ENCODE data around the gene SLC46A2. TPM values are rescaled to one million over a fixed set of nuclear protein-coding genes. Genes with fewer than 3 reads are reported as not detected.

SLC46A2 gene
- total RNA-seq, 1 donor from 2014 or later = not detected

GRCh38 chr9:112839331-112839730 is 51.3 kb downstream of the SLC46A2 start:
- Histone ChIP-seq H3K36me3 (no peaks in the 10 kb centered on the region), H3K4me1 (no peaks in the 10 kb centered on the region), H3K9me3 (no peaks in the 10 kb centered on the region), H3K27me3 (no peaks in the 10 kb centered on the region), H3K27ac (no peak overlapping the region), H3K4me3 (no peak overlapping the region)
- no peak for TF ChIP-seq CTCF (IDR thresholded peaks at IDR 0.05)
- no peak for TF ChIP-seq POLR2AphosphoS5 (IDR thresholded peaks at IDR 0.05; ENCODE audit: insufficient read depth in 1 of 2, low read depth in 1 of 2)
- no peak for TF ChIP-seq POLR2A (IDR thresholded peaks at IDR 0.05)
- intact Hi-C loops (cut with DNase I) = no loop called here
- no peak for DNase-seq (ENCODE audit: extremely low spot score in 2 of 2)

GRCh38 chr9:112838342-112838741 is 52.3 kb downstream of the SLC46A2 start:
- TF ChIP-seq POLR2A (IDR thresholded peaks at IDR 0.05) (no peak), CTCF (IDR thresholded peaks at IDR 0.05) (no peak), POLR2AphosphoS5 (IDR thresholded peaks at IDR 0.05; ENCODE audit: insufficient read depth in 1 of 2, low read depth in 1 of 2) (no peak)
- H3K27me3 ChIP-seq = no peaks in the 10 kb centered on the region
- no peak overlapping the region for H3K4me3 ChIP-seq
- H3K36me3 ChIP-seq = no peaks in the 10 kb centered on the region
- intact Hi-C loops (cut with DNase I) = no loop called here
- H3K4me1 ChIP-seq = no peaks in the 10 kb centered on the region
- H3K9me3 ChIP-seq = no peaks in the 10 kb centered on the region
- DNase-seq (ENCODE audit: extremely low spot score in 2 of 2) = no peak
- H3K27ac ChIP-seq = no peak overlapping the region

GRCh38 chr9:112836394-112836793 is 54.3 kb downstream of the SLC46A2 start:
- no peak for TF ChIP-seq CTCF (IDR thresholded peaks at IDR 0.05)
- TF ChIP-seq POLR2A (IDR thresholded peaks at IDR 0.05) = no peak
- TF ChIP-seq POLR2AphosphoS5 (IDR thresholded peaks at IDR 0.05; ENCODE audit: insufficient read depth in 1 of 2, low read depth in 1 of 2) = no peak
- Histone ChIP-seq H3K27ac (no peak overlapping the region), H3K36me3 (no peaks in the 10 kb centered on the region)

GRCh38 chr9:112833081-112833480 is 57.6 kb downstream of the SLC46A2 start:
- H3K4me3 ChIP-seq = no peak overlapping the region
- H3K27ac ChIP-seq = no peak overlapping the region
- TF ChIP-seq POLR2AphosphoS5 (IDR thresholded peaks at IDR 0.05; ENCODE audit: insufficient read depth in 1 of 2, low read depth in 1 of 2) = no peak
- TF ChIP-seq POLR2A (IDR thresholded peaks at IDR 0.05) = no peak
- no peaks in the 10 kb centered on the region for H3K36me3 ChIP-seq
- no peaks in the 10 kb centered on the region for H3K27me3 ChIP-seq
- no peak for DNase-seq (ENCODE audit: extremely low spot score in 2 of 2)
- intact Hi-C loops (cut with DNase I) = loop anchor here (5.0 kb wide), 1 partner anchor 1241 kb away; no protein-coding TSS in a partner anchor
- peaks cover 18% of the 10 kb centered on the region for H3K4me1 ChIP-seq
- no peaks in the 10 kb centered on the region for H3K9me3 ChIP-seq

More at GRCh38 chr9:112836394-112836793, 54.3 kb downstream of the SLC46A2 start:
- Histone ChIP-seq H3K27me3 (no peaks in the 10 kb centered on the region), H3K4me3 (no peak overlapping the region), H3K4me1 (peaks cover 7% of the 10 kb centered on the region), H3K9me3 (no peaks in the 10 kb centered on the region)
- DNase-seq (ENCODE audit: extremely low spot score in 2 of 2) = no peak
- intact Hi-C loops (cut with DNase I) = no loop called here

GRCh38 chr9:112831969-112832368 is 58.7 kb downstream of the SLC46A2 start:
- Histone ChIP-seq H3K36me3 (no peaks in the 10 kb centered on the region), H3K27ac (no peak overlapping the region), H3K4me3 (no peak overlapping the region), H3K9me3 (no peaks in the 10 kb centered on the region), H3K4me1 (peaks cover 18% of the 10 kb centered on the region), H3K27me3 (no peaks in the 10 kb centered on the region)
- TF ChIP-seq POLR2A (IDR thresholded peaks at IDR 0.05) = no peak
- intact Hi-C loops (cut with DNase I) = loop anchor here (5.0 kb wide), 1 partner anchor 1240 kb away; no protein-coding TSS in a partner anchor
- DNase-seq (ENCODE audit: extremely low spot score in 2 of 2) = no peak

- intact Hi-C loops (cut with DNase I) = loop anchor here (5.0 kb wide), 1 partner anchor 1239 kb away; no protein-coding TSS in a partner anchor
- H3K9me3 ChIP-seq = no peaks in the 10 kb centered on the region
- H3K27me3 ChIP-seq = no peaks in the 10 kb centered on the region
- TF ChIP-seq CTCF (IDR thresholded peaks at IDR 0.05) = no peak
- H3K36me3 ChIP-seq = no peaks in the 10 kb centered on the region
- H3K27ac ChIP-seq = no peak overlapping the region
- no peak for DNase-seq (ENCODE audit: extremely low spot score in 2 of 2)
- peaks cover 18% of the 10 kb centered on the region for H3K4me1 ChIP-seq
- no peak overlapping the region for H3K4me3 ChIP-seq
Observed at GRCh38 chr9:112831281-112831851, 59.3 kb downstream of the SLC46A2 start.
